Bronchus fibroblast of lung (primary cell): ENCODE results near the gene COPRS. TPM values are rescaled to one million over a fixed set of nuclear protein-coding genes. Genes with fewer than 3 reads are reported as not detected.

Experiments used
- total RNA-seq: library from RNA; depleted of rRNA; stranded (reverse); fragments of >200 nt; gene quantifications from 2 replicates; pipeline ENCODE4 v1.2.3, GENCODE V29; 2015

Gene COPRS, protein sequence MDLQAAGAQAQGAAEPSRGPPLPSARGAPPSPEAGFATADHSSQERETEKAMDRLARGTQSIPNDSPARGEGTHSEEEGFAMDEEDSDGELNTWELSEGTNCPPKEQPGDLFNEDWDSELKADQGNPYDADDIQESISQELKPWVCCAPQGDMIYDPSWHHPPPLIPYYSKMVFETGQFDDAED
- total RNA-seq: 74.6 and 83.4 TPM in 2 replicates

DNA sequence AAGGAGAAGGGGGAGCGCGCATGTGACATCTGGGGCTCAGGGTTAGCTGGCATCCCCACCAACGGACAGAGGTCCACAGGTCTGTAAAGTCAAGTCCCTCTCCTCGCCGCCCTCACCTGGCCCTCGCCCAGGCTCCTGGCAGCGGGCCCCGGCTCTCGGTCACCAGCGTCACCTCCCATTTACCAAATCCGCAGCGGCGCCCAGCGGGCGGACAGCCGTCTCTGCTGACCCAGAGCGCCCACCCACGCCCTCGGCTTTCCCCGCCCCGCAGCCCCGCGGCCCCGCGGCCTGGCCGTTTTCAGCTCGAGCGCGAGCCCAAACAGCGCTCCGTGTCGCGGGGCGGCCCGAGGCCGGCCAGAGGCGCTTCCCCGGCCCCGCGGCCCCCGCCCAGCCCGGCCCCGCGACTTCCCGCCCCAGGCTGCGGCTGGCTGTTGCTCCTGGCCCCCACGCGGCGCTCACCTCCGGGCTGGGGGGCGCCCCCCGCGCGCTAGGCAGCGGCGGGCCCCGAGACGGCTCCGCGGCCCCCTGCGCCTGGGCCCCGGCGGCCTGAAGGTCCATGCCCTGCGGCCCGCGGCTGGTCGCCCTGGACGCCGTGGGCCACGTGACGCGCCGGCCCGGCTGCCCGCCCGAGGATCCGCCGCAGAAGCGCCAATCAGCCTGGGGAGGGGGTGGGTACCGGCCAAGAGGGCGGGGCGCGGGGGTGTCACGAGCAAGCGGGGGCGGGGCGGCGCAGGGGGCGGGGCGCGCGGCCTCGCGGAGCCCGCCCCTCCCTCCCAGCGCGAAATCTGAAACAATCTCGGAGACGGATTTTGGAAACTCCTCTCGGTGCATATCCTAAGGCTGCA lies at the start of gene COPRS:
Gene COPRS, minus strand, starts transcription at position 603 of the 845 bp plus-strand sequence. Its CDS starts 45 bp downstream, at position 558.

Other genes with a start within 250 kb of the COPRS start
- 25.6 and 27.9 TPM in 2 replicates for gene UTP6, start 42.5 kb upstream of the COPRS start, total RNA-seq
- 7.4 and 9.8 TPM in 2 replicates for gene SUZ12, start 77.8 kb upstream of the COPRS start, total RNA-seq
- 6.1 and 6.2 TPM in 2 replicates for gene LRRC37B, start 148.1 kb upstream of the COPRS start, total RNA-seq